SW 1271 (cell line): Measurements from ENCODE around the gene COQ8A.

Source experiments
- DNase-seq, 2 experiments: peaks; one replicate each; lab custom pipeline; 2025; lab: John Stamatoyannopoulos, UW

COQ8A gene

DNA sequence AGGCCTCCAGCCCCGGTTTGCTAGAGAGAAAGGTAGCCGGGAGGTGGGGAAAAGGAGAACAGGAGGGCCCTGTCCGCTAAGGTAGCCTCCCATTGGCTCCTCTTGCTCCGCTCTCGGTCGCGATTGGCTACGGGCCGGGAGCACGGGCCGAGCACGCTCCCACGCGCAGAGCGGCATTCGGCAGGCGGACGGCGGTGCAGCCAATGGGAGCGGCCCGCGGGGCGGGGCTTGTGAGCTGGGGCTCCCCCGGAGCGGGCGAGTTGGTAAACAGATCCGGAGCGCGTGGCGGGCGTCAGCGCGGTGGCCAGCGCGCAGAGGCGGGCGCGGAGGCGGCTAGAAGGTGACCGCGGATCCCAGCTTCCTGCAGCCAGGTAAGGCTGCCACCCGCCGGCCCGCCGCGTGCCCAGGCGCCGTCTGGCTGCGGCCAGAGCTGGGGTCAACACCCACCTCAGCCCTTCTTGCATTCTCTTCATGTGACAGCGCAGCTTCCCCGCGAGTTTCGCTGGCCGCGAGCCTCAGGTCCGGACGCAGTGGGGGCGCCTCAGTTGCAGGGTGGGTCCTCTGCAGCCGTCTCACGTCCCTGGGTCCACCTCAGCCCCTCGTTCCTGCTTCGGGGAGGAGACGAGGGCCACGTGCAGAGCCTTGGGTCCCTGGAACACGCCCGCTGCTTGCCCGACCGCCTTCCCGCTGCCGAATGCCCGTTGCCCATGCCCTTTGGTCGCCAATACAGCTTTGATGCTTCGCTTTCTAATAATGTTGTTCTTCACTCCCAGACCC is at the start of gene COQ8A:
TSS of gene COQ8A (plus strand) at position 266 of the 777 bp plus-strand sequence. CDS start 21,092 bp downstream, outside the sequence.
- peak; percentile 90 to 96 for DNase-seq

DNA sequence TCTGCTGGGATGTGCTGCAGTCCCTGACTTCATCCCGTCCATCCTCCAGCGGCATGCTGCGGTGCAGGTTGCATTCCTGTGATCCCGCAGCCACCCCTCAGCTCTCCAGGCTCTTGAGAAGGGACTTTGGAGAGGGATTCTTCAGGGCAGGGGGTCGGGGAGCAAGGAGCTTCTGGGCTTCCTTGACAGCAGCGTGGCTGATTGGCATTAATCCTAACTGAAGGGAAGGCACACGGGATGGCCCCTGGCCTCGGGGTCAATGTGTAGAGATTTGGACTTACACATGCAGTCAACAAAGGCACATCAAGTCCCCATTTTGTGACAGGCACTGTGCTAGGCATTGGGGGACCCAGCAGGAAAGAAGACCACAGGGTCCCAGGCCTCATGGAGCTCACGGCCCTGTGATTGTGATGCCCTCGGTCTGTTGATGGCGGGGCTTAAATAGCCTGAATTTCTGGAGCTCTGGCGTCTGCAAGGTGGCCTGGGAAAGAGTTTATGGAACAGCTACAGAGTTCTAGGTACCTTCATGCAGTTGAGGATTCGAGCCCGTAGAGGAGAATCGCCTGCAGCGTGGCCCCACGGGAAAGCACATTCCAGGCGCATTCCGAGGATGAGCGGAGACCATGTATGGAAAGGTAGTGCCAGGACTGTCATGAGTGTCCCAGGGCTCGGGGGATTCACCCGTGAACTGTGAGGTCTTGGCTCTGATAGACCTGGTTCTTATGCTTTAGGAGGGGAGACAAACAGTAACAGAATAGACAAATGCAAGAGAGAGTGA is 49.6 kb upstream of the COQ8A start:
- no peak for DNase-seq

DNA sequence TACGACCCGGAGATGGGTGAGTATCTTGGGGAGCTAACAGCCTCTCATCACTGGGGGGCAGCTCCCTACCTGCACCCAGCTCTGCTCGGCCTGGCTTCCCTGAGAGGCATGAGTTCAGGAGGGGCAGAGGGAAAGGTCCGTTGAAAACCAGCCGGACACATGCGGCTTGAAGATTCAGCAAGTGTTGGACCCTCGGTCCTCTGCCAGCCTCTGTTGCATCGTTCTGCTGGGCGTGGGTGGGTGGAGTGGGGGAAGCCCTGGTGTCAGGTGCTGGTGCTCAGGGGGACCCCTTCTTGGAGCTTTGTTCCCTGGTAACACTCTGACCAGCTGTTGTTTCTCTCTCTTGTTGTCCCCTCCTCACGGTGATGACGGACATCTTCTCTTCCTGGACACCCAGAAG is 48.7 kb upstream of the COQ8A start:
- no peak for DNase-seq

DNA sequence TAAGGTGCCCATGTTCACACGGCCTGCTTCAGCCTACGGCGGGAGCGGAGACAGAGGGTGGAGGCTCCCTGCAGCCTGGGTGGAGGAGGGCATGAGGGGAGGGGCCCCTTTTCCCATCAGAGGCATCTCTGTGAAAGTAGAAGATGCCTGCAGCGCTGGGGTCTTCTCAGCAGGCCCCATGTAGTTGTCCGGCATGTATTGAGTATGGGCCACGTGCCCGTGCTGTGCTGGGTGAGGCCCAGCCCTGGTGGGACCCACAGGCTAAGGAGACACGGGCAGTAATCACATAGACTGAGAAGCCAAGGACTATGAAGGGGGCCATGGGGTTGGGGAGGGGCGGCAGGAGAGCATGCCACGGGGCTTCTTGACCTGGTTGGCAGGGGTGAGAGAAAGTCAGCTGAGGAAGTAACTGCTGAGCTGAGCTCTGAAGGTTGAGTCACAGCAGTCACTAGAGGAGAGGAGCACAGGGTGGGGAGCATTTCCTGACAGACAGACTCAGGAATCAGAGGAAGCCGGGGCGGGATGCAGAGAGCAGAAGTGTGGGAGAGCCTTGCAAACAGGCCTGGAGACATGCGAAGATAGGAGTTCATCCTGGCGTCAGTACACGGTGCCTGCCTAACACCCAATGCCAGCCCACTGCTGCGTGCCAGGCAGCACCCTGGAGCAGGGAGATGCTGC is 48.1 kb upstream of the COQ8A start:
- no peak for DNase-seq

DNA sequence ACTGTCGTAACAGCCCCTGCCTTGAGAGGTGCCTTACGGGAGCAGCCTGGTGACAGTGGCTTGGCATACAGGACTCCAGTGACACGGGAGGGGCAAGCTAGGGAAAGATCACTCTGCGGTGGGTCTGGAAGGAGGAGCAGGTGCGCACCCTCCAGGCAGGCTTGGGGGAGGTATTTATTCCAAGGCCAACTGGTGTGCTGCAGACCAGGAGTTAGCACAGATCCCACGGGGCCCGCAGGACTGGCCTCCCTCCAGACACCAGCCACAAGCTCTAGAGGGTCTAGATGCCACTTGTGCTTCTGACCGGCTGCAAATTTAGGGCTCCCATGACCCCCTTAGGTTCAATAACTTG is 47.6 kb upstream of the COQ8A start:
- no peak for DNase-seq

DNA sequence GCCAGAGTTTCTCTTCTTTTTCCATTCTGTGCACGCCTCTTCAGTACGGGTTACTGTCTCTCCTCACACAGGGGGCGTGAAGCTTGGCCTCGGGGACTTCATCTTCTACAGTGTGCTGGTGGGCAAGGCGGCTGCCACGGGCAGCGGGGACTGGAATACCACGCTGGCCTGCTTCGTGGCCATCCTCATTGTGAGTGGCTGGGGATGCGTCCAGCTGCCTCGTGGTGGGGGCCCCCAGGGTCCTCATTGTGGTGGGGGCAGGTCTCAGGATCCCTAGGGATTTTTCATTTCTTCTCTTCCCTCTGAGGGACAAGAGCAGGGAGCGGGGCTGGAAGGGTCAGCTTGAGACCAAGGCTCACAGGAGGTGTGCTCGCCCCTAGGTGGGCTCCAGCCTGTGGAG is 46.2 kb upstream of the COQ8A start:
- no peak for DNase-seq

DNA sequence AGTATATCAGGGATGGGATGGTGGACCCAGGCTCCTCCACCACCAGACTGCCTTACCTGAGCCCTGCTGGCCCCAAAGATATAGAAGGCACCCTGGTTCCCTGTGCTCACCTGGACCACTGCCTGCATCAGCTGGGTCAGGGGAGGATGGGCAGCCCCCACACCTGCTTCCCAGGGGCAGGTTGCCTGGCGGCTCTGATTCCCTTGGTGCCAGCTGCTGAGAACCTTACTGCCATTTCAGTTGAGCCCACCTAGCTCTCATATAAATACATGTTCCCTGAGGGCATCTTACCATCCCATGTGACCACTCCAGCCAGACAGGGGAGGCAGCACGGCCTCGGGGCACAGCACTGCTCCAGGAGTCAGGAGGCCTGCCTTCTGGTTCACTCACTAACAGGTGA is 45.3 kb upstream of the COQ8A start:
- DNase-seq, result no peak

DNA sequence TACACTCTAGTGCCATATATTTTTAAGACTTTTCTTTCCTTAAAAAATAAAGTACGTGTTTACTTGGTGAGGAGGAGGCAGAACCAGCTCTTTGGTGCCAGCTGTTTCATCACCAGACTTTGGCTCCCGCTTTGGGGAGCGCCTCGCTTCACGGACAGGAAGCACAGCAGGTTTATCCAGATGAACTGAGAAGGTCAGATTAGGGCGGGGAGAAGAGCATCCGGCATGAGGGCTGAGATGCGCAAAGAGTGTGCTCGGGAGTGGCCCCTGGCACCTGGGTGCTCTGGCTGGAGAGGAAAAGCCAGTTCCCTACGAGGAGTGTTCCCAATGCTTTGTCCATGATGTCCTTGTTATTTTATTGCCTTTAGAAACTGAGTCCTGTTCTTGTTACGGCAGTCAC is 44.5 kb upstream of the COQ8A start:
- DNase-seq, result no peak

DNA sequence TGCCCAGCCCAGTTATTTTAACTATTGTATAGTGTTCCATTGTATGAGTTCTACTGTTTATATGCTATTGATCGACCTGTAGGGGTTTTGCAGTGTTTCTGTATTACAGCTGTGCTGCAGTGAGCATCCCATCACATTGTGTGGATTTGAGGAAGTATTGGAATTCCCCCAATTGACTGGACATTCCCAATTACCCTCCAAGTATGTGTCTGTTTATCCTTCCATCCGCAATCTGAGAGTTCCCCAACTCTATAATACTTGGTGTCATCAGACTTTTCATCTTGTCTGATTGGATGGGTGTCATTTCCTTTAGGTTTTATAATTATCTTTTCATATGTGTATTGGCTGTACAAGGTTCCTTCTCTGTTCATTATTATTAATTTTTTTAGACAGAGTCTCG is 41.8 kb upstream of the COQ8A start:
- no peak for DNase-seq

DNA sequence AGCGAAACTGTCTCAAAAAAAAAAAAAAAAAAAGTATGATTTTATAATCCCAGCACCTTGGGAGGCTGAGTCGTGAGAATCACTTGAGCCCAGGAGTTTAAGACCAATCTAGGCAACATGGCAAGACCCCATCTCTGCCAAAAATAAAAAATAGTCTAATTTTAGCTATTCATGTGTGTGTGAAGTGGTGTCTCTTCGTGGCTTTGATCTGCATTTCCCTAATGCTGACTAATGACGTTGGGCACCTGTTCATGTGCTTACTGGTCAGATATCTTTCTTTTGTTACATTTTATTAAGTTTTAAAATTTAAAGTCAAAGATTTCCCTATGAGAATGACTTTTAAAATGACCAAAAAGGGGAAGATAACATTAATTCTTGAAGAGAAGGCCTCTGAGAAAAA is 38.7 kb upstream of the COQ8A start:
- no peak for DNase-seq

DNA sequence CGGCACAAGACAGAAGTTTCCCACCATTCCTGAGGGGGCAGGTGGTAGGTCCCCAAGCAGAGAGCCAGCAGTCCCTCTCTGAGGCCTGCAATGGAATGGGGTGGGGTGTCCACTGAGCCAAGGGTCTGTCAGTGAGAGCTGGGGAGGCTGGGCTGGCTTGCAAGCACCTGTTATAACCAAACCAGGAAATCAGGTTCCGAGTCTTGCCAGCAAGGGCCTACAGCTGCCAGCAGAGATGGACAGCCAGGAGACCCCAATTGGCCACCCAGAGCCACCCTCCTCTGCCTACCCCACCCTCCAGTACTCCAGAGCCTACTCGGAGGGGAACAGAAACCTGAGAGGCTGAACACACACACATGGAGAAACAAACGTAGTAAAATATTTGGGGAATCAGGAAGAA is 37.5 kb upstream of the COQ8A start:
- DNase-seq, result no peak

DNA sequence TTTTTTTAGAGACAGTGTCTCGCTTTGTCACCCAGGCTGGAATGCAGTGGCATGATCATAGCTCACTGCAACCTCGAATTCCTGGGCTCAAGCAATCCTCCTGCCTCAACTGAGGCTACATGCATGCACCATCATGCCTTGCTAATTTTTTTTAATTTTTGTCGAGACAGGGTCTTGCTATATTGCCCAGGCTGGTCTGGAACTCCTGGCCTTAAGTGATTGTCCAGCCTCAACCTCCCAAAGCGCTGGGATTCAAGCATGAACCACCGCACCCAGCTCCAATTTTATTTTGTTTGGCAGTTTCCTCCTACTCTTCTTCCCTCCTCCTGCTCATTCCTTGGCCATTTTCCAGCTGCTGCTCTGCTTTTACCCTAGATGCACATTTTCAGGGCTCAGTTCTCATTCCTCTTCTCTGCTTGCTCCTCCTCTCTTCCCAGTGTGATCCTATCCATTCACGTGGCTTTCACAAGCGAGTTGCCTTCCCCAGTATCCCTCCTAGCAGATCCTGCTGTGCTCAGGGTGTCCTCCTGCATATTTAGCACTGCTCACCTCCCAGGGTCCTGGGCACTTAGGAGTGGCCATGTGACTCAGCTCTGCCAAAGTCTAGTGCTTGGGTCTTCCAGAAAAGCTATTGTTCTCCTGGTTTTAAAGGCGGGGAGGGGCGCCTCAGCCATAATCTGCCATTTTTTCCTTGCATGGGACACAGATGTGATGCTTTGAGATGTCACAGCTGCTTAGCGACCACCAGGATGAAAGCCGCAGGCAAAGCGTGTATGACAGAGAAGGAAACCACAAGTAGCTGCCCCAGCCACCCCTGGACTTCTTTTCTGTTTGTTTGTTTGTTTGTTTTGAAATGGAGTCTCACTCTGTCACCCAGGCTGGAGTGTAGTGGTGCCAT is 36.0 kb upstream of the COQ8A start:
- no peak for DNase-seq

DNA sequence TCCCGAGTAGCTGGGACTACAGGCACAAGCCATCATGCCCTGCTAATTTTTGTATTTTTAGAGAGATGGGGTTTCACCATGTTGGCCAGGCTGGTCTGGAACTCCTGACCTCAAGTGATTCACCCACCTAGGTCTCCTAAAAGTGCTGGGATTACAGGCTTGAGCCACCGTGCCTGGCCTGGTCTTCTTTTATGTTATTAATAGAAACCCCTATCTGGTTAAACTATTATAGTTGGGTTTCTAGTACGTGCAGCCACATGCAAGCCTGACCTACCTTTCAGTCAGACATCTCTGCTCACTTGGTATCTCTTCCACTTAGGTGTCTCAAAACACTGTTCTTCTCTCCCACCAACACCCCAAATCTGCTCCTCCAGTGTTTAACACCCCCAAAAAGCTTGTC is 35.3 kb upstream of the COQ8A start:
- no peak for DNase-seq

DNA sequence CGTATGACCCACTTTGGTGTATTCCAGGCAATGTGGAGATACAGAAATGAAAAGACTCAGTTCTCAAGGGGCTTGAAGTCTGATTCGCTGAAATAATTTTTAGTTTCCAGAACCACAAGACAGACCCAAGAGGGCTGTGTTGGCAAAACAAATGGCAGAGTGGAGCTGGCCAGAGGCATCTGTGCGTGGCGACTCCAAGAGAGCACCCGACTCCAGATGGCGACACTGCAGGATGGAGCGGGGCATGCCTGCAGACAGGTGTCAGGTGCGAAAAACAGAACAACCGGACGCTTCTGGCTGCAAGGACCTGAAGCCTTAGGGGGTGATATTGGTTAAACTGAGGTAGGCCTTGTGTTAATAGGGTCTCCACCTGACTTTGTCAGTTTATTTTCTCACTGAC is 31.7 kb upstream of the COQ8A start:
- no peak for DNase-seq

DNA sequence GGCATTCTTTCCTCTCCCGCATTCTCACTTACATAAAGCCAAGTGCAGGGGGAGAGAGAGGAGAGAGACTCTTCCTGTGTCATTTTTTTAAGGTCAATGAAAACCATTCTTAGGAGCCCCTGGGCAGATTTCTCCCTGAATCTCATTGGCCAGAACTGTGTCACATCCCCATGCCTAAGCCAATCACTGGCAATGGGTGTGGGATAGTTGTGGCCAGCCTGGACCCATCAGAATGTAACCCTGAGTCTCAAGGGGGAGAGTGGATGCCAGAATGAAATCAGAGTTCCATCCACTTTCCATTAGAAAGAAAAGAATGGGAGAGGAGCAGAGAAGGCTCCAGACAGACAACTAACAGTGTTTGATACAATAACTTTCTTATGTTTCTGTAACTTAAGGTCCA is 31.2 kb upstream of the COQ8A start:
- no peak for DNase-seq

DNA sequence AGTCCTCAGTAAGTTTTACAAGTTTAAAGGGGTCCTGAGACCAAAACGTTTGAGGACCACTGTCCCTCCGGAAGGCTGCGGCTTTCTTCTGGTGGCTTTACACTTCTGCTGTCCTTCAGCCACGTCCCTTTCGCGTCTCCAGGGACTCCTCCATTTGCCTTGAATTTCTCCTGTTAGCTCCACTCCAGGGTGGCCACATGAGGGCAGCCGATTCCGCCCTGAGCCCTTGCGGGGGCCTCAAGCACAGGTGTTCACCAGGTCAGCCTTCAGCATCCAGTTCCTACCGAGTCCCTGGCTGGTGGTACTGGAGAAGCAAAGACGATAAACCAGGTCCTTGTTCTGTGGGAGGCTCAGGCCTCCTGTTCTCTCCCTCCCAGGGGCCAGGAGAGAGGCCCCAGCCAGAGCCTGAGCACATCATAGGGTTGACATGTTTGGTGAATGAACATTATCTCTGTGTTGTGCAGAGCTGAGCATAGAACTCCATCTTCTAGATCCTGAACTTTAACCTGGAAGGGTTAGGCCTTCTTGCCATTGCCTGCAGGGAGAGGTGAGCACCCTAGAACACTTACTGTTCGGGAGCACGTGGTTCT is 27.4 kb upstream of the COQ8A start:
- no peak for DNase-seq

DNA sequence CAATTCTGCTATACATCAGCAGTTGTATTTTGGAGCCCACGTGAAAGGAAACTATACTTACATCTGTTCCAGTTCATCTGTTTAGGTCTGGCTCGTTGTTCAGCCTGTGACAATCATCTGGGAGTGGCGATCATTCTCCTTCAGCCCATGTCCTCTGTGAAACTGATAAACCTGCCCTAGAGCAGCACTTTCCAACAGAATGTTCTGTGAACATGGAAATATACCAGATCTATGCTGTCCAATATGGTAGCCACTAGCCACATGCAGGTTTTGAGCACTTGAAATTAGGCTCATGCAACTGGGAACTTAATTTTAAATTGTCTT is 24.5 kb upstream of the COQ8A start:
- no peak for DNase-seq

DNA sequence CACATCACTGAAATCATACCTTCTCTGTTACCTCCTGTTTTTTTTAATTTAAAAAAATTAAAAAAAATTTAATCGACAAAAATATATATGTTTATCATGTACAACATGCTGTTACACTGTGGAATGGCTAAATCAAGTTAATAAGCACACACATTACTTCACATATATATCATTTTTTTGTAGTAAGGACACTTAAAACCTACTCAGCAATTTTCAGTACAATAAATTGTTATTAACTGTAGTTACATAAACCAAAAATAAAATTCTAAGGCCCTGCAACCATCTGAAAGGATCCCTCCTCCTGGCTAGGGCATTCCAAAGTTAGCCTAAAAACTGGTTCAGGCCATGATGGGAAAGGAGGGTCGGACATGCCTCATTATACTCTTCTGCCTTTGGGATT is 23.6 kb upstream of the COQ8A start:
- DNase-seq, result no peak

DNA sequence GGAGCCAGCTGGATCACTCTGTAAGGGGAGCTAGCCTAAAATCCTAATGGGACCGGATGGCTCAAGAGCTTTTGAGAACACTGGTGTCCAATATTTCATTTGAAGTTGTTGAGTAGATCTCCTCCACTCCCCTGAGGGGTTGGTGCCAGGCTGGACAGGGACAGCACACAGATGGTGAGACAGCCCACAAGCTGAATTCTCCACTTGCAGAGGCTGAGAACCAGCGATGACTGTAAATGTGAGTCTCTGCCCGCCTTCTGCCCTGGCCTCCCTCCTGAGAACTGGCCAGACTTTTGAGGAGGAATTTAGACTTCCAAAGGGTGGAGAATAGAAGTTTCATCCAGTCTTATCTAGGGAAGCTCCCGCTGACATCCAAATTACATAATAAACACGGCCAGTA is 20.5 kb upstream of the COQ8A start:
- DNase-seq, result no peak

DNA sequence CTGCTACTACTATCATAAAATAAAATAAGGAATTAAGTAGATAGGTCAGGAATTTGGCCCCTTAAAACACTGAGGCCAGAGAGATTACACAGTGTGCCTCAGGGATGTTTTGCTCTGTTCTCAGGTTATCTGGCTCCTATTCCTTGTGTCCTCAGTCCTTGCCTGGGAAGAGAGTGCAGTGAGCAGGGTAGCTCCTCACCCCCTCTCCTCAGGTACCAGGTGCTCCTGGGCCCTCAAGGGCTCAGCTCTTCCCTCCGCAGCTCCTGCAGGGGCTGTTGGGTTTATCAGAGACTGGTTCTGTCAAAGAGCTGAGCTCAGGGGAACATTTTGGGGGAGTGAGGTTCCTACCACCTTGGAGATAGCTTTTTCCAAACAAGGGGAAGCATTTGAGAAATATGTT is 20.1 kb upstream of the COQ8A start:
- no peak for DNase-seq

DNA sequence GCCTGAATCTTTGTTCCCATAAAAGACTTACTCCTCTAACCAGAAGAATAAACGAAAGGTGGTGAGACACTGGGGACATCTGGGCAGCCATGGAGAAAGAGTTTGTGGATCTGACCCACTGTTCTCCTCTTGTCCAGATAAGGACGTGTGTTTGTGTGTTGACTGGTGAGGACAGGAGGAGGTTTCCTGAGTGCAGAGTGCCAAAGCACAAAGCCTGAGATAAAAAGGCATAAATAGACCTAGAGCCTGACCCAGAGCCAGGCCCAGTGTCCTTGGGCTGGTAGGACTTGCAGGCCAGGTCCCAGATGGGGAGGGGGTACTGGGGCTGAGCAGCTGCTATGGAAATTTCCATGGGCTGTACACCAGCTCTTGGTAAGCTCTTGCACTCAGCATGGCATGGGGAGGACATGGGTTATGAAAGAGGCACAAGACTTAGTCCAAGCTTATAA is 19.6 kb upstream of the COQ8A start:
- DNase-seq, result no peak

DNA sequence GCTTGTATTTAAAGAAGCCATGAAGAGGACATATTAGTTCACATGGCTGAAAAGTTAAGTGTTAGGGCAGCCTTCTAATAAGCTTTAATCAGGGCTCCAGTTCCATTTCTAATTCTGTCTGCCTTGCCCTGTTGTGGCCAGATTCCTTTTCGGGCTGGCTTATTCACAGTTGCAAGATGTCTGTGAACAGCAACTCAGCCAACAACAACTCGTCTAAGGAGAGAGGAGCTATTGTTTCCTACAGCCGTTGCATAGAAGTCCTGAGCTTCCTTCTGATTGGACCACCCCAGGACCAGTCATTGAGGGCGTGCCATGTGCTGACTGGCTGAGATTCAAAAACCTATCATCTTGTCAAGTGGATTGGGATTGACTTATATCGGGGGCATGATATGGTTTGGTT is 18.6 kb upstream of the COQ8A start:
- no peak for DNase-seq
